Mesothelial cell of epicardium (in vitro differentiated cells): ENCODE data around the gene SPON1. TPM values are rescaled to one million over a fixed set of nuclear protein-coding genes. Genes with fewer than 3 reads are reported as not detected.
"Not testable (repeated sequence)": the region's sequence is repeated elsewhere in the genome, so short reads cannot be mapped to it uniquely, and the experiment has no call there.

Source experiments
- DNase-seq, 2 experiments: peaks; one replicate each; pipeline ENCODE4 v3.0.0; 2021; ENCODE audit warnings: low spot score in 2 of 2; ENCODE audit not compliant: unreplicated experiment in 2 of 2
- H3K27ac Mint-ChIP-seq: 2 replicates; pipeline ENCODE4 v1.8.0; 2021; ENCODE audit warnings: mixed read lengths
- H3K27me3 Mint-ChIP-seq: 2 replicates; pipeline ENCODE4 v1.8.0; 2021; ENCODE audit warnings: low read depth, mixed read lengths
- H3K36me3 Mint-ChIP-seq: 2 replicates; pipeline ENCODE4 v1.8.0; 2021; ENCODE audit warnings: mixed read lengths
- H3K4me1 Mint-ChIP-seq: 2 replicates; pipeline ENCODE4 v1.8.0; 2021; ENCODE audit warnings: mixed read lengths
- H3K4me3 Mint-ChIP-seq: 2 replicates; pipeline ENCODE4 v1.8.0; 2021; ENCODE audit warnings: mild to moderate bottlenecking, moderate library complexity, mixed read lengths
- H3K9me3 Mint-ChIP-seq: 2 replicates; pipeline ENCODE4 v1.8.0; 2021; ENCODE audit warnings: mixed read lengths
- CTCF ChIP-seq: fragments of 200-600 bp; sonication (generic); IDR thresholded peaks from one replicate; pipeline ENCODE4 v1.5.0; 2021; ENCODE audit warnings: antibody characterized with exemption; ENCODE audit not compliant: unreplicated experiment
- total RNA-seq: library from RNA; stranded (reverse); gene quantifications from 3 replicates; pipeline ENCODE4 v1.2.1, GENCODE V29; 2021

Gene SPON1
- total RNA-seq, 1 donor from 2014 or later, result 30.9 TPM

GRCh38 chr11:13928566-13929251 lies 33.8 kb upstream of the SPON1 start:
- no peak overlapping the region for H3K27ac Mint-ChIP-seq
- H3K9me3 Mint-ChIP-seq, result peaks cover 4% of the 10 kb centered on the region
- no peaks in the 10 kb centered on the region for H3K27me3 Mint-ChIP-seq
- DNase-seq, result no peak
- peaks cover 5% of the 10 kb centered on the region for H3K4me1 Mint-ChIP-seq
- no peak for TF ChIP-seq CTCF
- H3K36me3 Mint-ChIP-seq, result no peaks in the 10 kb centered on the region
- H3K4me3 Mint-ChIP-seq, result no peak overlapping the region

- Mint-ChIP-seq H3K4me1 (peaks cover 5% of the 10 kb centered on the region), H3K27ac (no peak overlapping the region), H3K9me3 (peaks cover 4% of the 10 kb centered on the region), H3K36me3 (no peaks in the 10 kb centered on the region), H3K27me3 (no peaks in the 10 kb centered on the region), H3K4me3 (no peak overlapping the region)
- no peak for TF ChIP-seq CTCF
- DNase-seq, result no peak
Observed at GRCh38 chr11:13929395-13929891, 33.1 kb upstream of the SPON1 start.

GRCh38 chr11:13931356-13931755 lies 31.2 kb upstream of the SPON1 start:
- Mint-ChIP-seq H3K4me1 (peaks cover 5% of the 10 kb centered on the region), H3K27ac (no peak overlapping the region), H3K27me3 (no peaks in the 10 kb centered on the region), H3K4me3 (no peak overlapping the region), H3K9me3 (peaks cover 4% of the 10 kb centered on the region), H3K36me3 (no peaks in the 10 kb centered on the region)
- no peak for DNase-seq
- TF ChIP-seq CTCF, result no peak

- not testable (repeated sequence) for H3K9me3 Mint-ChIP-seq, H3K27me3 Mint-ChIP-seq, H3K36me3 Mint-ChIP-seq, H3K4me1 Mint-ChIP-seq, H3K27ac Mint-ChIP-seq, DNase-seq, H3K4me3 Mint-ChIP-seq
Observed at GRCh38 chr11:13937154-13937553, 25.4 kb upstream of the SPON1 start.

- not testable (repeated sequence) for H3K27me3 Mint-ChIP-seq, DNase-seq, H3K36me3 Mint-ChIP-seq, H3K4me1 Mint-ChIP-seq, H3K4me3 Mint-ChIP-seq, H3K27ac Mint-ChIP-seq, H3K9me3 Mint-ChIP-seq
Observed at GRCh38 chr11:13938829-13939228, 23.7 kb upstream of the SPON1 start.

GRCh38 chr11:13939961-13940906 lies 22.3 kb upstream of the SPON1 start:
- Mint-ChIP-seq H3K36me3 (no peaks in the 10 kb centered on the region), H3K4me3 (no peak overlapping the region), H3K27ac (no peak overlapping the region), H3K4me1 (peaks cover 13% of the 10 kb centered on the region), H3K27me3 (no peaks in the 10 kb centered on the region), H3K9me3 (peaks cover 10% of the 10 kb centered on the region)
- TF ChIP-seq CTCF, result no peak
- DNase-seq, result no peak
